Upper lobe of right lung (tissue), 1 donor: ENCODE measurements around the gene CRIP3. TPM values are rescaled to one million over a fixed set of nuclear protein-coding genes. Genes with fewer than 3 reads are reported as not detected.

Source experiments
- ATAC-seq: fragments of 200-7000 bp; cut with Tn5 transposase; one replicate; pipeline ENCODE4 v1.9.1; 2020; ENCODE audit warnings: mild to moderate bottlenecking, moderate library complexity
- DNase-seq: peaks from one replicate; pipeline ENCODE4 v3.0.0-alpha.2; 2020
- H3K27ac ChIP-seq: fragments of 200-600 bp; one replicate; pipeline ENCODE4 v1.8.0; 2022
- H3K27me3 ChIP-seq: fragments of 200-600 bp; one replicate; pipeline ENCODE4 v1.8.0; 2022; ENCODE audit warnings: mild to moderate bottlenecking
- H3K36me3 ChIP-seq: fragments of 200-600 bp; one replicate; pipeline ENCODE4 v1.8.0; 2022
- H3K4me1 ChIP-seq: fragments of 200-600 bp; one replicate; pipeline ENCODE4 v1.8.0; 2022
- H3K4me3 ChIP-seq: fragments of 200-600 bp; one replicate; pipeline ENCODE4 v1.8.0; 2022; ENCODE audit warnings: mild to moderate bottlenecking
- H3K9me3 ChIP-seq: fragments of 200-600 bp; one replicate; pipeline ENCODE4 v1.8.0; 2022
- intact Hi-C: fragments of 100-400 bp; cut with DNase I; formaldehyde crosslinking; loops from one replicate; pipeline ENCODE4 v1.11.0; 2022
- total RNA-seq: library from RNA; stranded (reverse); fragmentation: NEBNext Ultra II Directional; extraction: Animal tissue kit (Norgen Biotek cat#: 25700); gene quantifications from one replicate; pipeline ENCODE4 v1.2.1, GENCODE V29; 2021
- TF ChIP-seq, protein P1 (sequence below): fragments of 200-600 bp; IDR thresholded peaks from one replicate; pipeline ENCODE4 v1.8.0; 2022; ENCODE audit warnings: antibody characterized with exemption
- donor health status: DM: no; HTN: yes; CAD: no; lungs with severe emphysema.

Gene CRIP3
- total RNA-seq, 1 donor from 2014 or later, result 0.90 TPM

DNA sequence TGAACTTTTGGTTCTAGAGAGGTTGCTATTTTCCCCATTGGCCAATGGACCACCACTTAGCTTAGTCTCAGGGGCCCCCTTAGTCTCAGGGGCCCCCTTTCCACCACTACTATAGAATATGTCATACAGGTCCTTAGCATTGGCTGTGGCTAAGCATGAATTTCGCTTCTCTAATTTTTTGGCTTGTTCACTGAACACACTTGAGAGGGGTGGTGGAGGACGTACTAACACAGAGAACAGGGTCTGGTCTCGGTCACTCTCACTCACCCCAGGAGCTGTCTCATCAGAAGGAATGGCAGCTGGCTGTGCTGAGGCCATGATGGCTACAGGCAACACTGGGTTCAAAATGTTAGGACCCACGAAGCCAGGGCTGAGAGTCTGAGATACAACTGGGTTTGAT lies 30.5 kb upstream of the CRIP3 start:
- H3K9me3 ChIP-seq, result no peaks in the 10 kb centered on the region
- no peaks in the 10 kb centered on the region for H3K27me3 ChIP-seq
- H3K4me3 ChIP-seq, result no peak overlapping the region
- DNase-seq (no peak), ATAC-seq (no peak)
- TF ChIP-seq, protein P1, sequence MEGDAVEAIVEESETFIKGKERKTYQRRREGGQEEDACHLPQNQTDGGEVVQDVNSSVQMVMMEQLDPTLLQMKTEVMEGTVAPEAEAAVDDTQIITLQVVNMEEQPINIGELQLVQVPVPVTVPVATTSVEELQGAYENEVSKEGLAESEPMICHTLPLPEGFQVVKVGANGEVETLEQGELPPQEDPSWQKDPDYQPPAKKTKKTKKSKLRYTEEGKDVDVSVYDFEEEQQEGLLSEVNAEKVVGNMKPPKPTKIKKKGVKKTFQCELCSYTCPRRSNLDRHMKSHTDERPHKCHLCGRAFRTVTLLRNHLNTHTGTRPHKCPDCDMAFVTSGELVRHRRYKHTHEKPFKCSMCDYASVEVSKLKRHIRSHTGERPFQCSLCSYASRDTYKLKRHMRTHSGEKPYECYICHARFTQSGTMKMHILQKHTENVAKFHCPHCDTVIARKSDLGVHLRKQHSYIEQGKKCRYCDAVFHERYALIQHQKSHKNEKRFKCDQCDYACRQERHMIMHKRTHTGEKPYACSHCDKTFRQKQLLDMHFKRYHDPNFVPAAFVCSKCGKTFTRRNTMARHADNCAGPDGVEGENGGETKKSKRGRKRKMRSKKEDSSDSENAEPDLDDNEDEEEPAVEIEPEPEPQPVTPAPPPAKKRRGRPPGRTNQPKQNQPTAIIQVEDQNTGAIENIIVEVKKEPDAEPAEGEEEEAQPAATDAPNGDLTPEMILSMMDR, result no peak
- intact Hi-C loops, result no loop called here
- no peak overlapping the region for H3K27ac ChIP-seq
- peaks cover 63% of the 10 kb centered on the region for H3K36me3 ChIP-seq
- no peaks in the 10 kb centered on the region for H3K4me1 ChIP-seq

DNA sequence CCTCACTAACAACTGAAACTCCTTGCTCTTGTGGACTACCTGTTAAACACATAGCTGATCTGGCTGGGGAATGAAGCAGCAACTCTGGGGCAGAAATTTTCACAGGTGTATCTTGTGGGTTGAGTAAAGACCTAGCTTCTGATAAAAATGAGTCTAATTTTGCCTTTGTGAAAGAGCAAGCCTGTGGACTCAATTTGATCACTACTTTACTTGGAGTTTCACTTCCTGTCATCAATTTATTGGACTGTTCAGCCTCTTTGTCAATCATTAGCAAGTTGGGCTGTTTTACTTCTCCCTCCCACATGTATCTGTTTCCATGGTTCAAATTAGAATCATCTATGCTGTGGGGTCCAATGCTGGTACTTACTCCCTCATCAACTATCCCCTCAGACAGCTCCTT lies 29.6 kb upstream of the CRIP3 start:
- no peaks in the 10 kb centered on the region for H3K4me1 ChIP-seq
- H3K4me3 ChIP-seq, result no peak overlapping the region
- no peaks in the 10 kb centered on the region for H3K9me3 ChIP-seq
- TF ChIP-seq, protein P1, result no peak
- H3K27ac ChIP-seq, result no peak overlapping the region
- no peaks in the 10 kb centered on the region for H3K27me3 ChIP-seq
- intact Hi-C loops, result no loop called here
- no peak for DNase-seq
- H3K36me3 ChIP-seq, result peaks cover 56% of the 10 kb centered on the region
- no peak for ATAC-seq

DNA sequence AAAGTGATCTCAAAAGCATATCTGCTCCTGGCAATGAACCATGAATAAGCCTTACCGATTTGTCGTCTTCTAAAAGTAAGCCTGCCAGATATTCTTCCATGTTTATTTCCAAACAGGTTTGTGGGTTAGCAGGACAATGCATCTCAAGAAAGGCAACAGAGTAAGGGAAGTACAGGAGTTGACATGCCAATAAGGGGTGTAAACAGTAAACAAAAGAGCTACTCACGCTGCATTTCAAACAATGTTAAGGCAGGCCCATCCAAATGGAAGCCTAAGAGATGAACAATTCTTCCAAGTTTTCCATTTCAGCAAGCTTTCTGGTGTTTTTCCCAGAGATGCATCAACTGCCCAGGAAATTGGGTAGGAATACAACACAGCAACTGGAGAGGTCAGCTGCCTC lies 27.8 kb upstream of the CRIP3 start:
- intact Hi-C loops, result no loop called here
- Histone ChIP-seq H3K27me3 (no peaks in the 10 kb centered on the region), H3K27ac (no peak overlapping the region), H3K9me3 (no peaks in the 10 kb centered on the region), H3K4me3 (no peak overlapping the region), H3K36me3 (peaks cover 37% of the 10 kb centered on the region), H3K4me1 (no peaks in the 10 kb centered on the region)
- ATAC-seq (no peak), DNase-seq (no peak)
- TF ChIP-seq, protein P1, result no peak

DNA sequence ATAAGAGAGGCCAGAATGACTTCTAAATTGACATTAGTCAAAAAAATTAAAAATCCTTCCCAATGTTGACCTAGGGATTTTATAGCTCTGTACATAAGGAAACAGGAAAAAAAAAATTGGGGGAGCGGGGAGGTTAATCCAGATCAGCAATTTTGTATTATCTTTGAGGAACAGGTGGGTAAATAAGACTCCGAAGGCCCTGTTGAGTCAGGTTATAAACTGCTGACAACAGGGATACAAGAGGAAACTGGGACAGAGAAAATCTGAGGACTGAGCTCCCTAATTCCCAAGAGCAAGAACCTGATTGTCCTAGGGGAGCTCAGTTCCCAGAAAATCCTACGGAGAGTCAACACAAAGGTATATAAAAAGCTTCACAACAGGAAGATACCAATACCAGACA lies 26.8 kb upstream of the CRIP3 start:
- H3K4me1 ChIP-seq, result no peaks in the 10 kb centered on the region
- TF ChIP-seq, protein P1, result no peak
- intact Hi-C loops, result no loop called here
- no peak overlapping the region for H3K27ac ChIP-seq
- DNase-seq (no peak), ATAC-seq (no peak)
- H3K36me3 ChIP-seq, result peaks cover 28% of the 10 kb centered on the region
- H3K27me3 ChIP-seq, result no peaks in the 10 kb centered on the region
- H3K4me3 ChIP-seq, result no peak overlapping the region
- no peaks in the 10 kb centered on the region for H3K9me3 ChIP-seq

DNA sequence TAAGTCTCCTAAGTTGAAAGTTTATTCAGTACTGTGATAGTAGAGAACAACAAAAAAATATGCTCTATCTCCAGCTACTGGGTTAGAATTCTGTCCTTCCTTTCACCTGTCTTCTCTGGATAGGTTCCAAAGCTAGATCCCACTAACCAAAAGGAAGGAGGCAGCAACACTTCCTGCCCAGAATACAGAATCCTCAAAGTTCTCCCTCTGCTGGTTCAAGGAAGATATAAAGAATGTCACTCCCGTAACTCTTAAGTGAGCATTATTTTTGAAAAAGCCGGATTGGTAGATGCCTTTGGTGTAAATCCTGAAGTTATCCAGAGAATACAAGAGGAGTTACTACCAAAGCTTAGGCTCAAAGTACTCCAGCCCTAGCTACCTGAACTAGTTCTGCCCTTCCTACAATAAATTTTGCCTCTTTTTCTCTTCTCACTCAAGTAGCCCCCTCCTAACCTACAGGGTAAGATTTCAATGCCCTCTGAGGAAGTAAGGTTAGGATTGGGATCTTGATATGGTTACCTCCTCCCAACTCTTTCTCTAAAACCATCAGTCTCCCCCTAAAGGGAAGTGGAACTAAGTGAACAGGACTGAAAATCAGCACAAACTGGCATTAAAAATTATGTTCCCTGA lies 26.0 kb upstream of the CRIP3 start:
- DNase-seq (no peak), ATAC-seq (peak; percentile 80)
- intact Hi-C loops, result no loop called here
- Histone ChIP-seq H3K27ac (no peak overlapping the region), H3K4me3 (no peak overlapping the region), H3K27me3 (no peaks in the 10 kb centered on the region), H3K4me1 (no peaks in the 10 kb centered on the region), H3K9me3 (no peaks in the 10 kb centered on the region), H3K36me3 (peaks cover 19% of the 10 kb centered on the region)
- TF ChIP-seq, protein P1, result peak; percentile 55

DNA sequence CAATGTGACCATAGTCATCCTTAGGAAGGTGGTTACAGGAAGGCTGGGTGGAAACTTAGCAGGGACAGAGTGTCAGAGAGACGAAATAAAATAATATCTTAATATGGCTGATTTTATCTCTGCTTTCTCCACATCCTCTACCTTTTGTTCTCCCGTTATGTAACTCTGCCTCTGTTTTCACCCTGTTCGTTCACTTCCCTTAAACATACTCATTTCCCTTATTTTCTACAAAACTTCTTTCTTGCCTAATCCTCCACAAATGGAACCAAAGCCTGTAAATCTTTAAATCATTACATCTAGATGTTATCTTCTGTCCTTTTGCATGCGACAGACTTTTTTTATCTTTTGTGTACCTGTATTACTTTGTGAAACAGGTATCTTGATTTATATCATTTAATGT lies 23.3 kb upstream of the CRIP3 start:
- no peaks in the 10 kb centered on the region for H3K36me3 ChIP-seq
- intact Hi-C loops, result no loop called here
- TF ChIP-seq, protein P1, result no peak

More for the DNA sequence above, 23.3 kb upstream of the CRIP3 start:
- no peaks in the 10 kb centered on the region for H3K9me3 ChIP-seq
- ATAC-seq, result peak; percentile 55
- H3K4me1 ChIP-seq, result no peaks in the 10 kb centered on the region
- no peak for DNase-seq
- no peak overlapping the region for H3K27ac ChIP-seq
- no peaks in the 10 kb centered on the region for H3K27me3 ChIP-seq
- no peak overlapping the region for H3K4me3 ChIP-seq
